T-helper 22 cell (primary cell): ENCODE results near the gene RFPL1.
"Not testable (repeated sequence)": the region's sequence is repeated elsewhere in the genome, so short reads cannot be mapped to it uniquely, and the experiment has no call there.

Source experiments
- DNase-seq: peaks from one replicate; pipeline ENCODE4 v3.0.0-alpha.2; 2020; ENCODE audit warnings: low read depth

RFPL1 gene

GRCh38 chr22:29478326-29479276, 40.2 kb downstream of the RFPL1 start:
- DNase-seq, result no peak

- no peak for DNase-seq
Measured at GRCh38 chr22:29479417-29480261, 41.3 kb downstream of the RFPL1 start, which contains the start of gene NEFH. NEFH (plus strand) TSS chr22:29480218; CDS start chr22:29480263, 45 bp downstream.

GRCh38 chr22:29480262-29480511, 41.8 kb downstream of the RFPL1 start:
- DNase-seq, result no peak

GRCh38 chr22:29480512-29481264, 42.3 kb downstream of the RFPL1 start:
- DNase-seq, result no peak

GRCh38 chr22:29481265-29482000, 43.0 kb downstream of the RFPL1 start:
- DNase-seq, result no peak

- DNase-seq, result no peak
Measured at GRCh38 chr22:29482253-29482652, 43.9 kb downstream of the RFPL1 start.

- DNase-seq, result no peak
Measured at GRCh38 chr22:29482726-29483125, 44.3 kb downstream of the RFPL1 start.

- DNase-seq, result no peak
Measured at GRCh38 chr22:29483254-29483653, 44.9 kb downstream of the RFPL1 start.

GRCh38 chr22:29484642-29485041, 46.3 kb downstream of the RFPL1 start:
- DNase-seq, result no peak

- DNase-seq, result no peak
Measured at GRCh38 chr22:29485448-29485847, 47.1 kb downstream of the RFPL1 start.

GRCh38 chr22:29487426-29487986, 49.1 kb downstream of the RFPL1 start:
- no peak for DNase-seq

GRCh38 chr22:29489127-29489780, 50.9 kb downstream of the RFPL1 start:
- DNase-seq, result not testable (repeated sequence)

- no peak for DNase-seq
Measured at GRCh38 chr22:29491012-29491411, 52.6 kb downstream of the RFPL1 start.
